Measurements from ENCODE around the gene STRA6.

The STRA6 gene

GRCh38 chr15:74206801-74207281 lies 4.3 kb upstream of the STRA6 start:
- no peak for DNase-seq

- no peak for DNase-seq
Observed at GRCh38 chr15:74205582-74205947, 3.0 kb upstream of the STRA6 start.

- no peak for DNase-seq
Observed at GRCh38 chr15:74203914-74204431, 1.4 kb upstream of the STRA6 start.

GRCh38 chr15:74201710-74202420 lies 722 bp downstream of the STRA6 start:
- no peak for DNase-seq

- no peak for DNase-seq
Observed at GRCh38 chr15:74200871-74201419, 1.6 kb downstream of the STRA6 start.

- DNase-seq: no peak
Observed at GRCh38 chr15:74200412-74200815, 2.2 kb downstream of the STRA6 start.

- DNase-seq: no peak
Observed at GRCh38 chr15:74199297-74199652, 3.3 kb downstream of the STRA6 start.

- DNase-seq: no peak
Observed at GRCh38 chr15:74197176-74197965, 5.2 kb downstream of the STRA6 start.

- DNase-seq: no peak
Observed at GRCh38 chr15:74196175-74196574, 6.4 kb downstream of the STRA6 start.

- DNase-seq: no peak
Observed at GRCh38 chr15:74194572-74195559, 7.7 kb downstream of the STRA6 start.

GRCh38 chr15:74193905-74194304 lies 8.7 kb downstream of the STRA6 start:
- no peak for DNase-seq

GRCh38 chr15:74193299-74193718 lies 9.3 kb downstream of the STRA6 start:
- no peak for DNase-seq

GRCh38 chr15:74192751-74193150 lies 9.8 kb downstream of the STRA6 start:
- no peak for DNase-seq

GRCh38 chr15:74191798-74192197 lies 10.8 kb downstream of the STRA6 start:
- no peak for DNase-seq

- DNase-seq: no peak
Observed at GRCh38 chr15:74188216-74188615, 14.4 kb downstream of the STRA6 start.

GRCh38 chr15:74185710-74186348 lies 16.8 kb downstream of the STRA6 start:
- no peak for DNase-seq

- no peak for DNase-seq
Observed at GRCh38 chr15:74184582-74185091, 17.9 kb downstream of the STRA6 start.

GRCh38 chr15:74182131-74182530 lies 20.5 kb downstream of the STRA6 start:
- DNase-seq: no peak

- no peak for DNase-seq
Observed at GRCh38 chr15:74180881-74181602, 21.5 kb downstream of the STRA6 start.

GRCh38 chr15:74179983-74180880 lies 22.4 kb downstream of the STRA6 start:
- DNase-seq: no peak
